Astrocyte (in vitro differentiated cells and primary cell): Measurements from ENCODE around the gene MICAL3.
"Not testable (repeated sequence)": the region's sequence is repeated elsewhere in the genome, so short reads cannot be mapped to it uniquely, and the experiment has no call there.

Experiments used
- EZH2 ChIP-seq: IDR thresholded peaks from 2 replicates; pipeline ENCODE4 v1.6.1; 2012; ENCODE audit warnings: mild to moderate bottlenecking, low read length, inconsistent platforms; ENCODE audit not compliant: insufficient read depth
- TF ChIP-seq, protein P1 (sequence below): IDR thresholded peaks from 2 replicates; pipeline ENCODE4 v1.5.1; 2011; ENCODE audit warnings: low read depth, mild to moderate bottlenecking, inconsistent platforms, low read length, moderate library complexity; ENCODE audit not compliant: insufficient read depth

DNA sequence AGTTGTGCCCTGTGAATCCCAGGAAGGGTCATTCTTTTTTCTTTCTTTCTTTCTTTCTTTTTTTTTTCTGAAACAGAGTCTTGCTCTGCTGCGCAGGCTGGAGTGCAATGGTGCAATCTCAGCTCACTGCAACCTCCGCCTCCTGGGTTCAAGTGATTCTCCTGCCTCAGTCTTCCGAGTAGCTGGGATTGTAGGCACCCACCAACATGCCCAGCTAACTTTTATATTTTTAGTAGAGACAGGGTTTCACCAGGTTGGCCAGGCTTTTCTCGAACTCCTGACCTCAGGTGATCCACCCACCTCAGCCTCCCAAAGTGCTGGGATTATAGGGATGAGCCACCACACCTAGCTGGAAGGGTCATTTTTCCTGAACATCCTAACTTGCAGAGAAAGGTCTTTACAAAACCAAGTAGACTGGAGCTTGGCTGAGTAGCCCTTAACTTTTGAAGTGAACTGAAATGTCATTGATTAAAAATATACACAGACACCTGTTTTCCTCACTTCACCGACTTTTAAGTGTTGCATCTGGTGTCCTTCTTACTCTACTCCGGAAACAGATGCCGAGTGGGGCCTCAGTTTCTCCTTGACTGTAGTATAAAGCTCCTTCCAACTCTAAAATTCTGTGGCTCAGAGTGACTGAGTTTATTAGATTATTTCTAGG, 47.1 kb upstream of the MICAL3 start:
- TF ChIP-seq, protein P1, sequence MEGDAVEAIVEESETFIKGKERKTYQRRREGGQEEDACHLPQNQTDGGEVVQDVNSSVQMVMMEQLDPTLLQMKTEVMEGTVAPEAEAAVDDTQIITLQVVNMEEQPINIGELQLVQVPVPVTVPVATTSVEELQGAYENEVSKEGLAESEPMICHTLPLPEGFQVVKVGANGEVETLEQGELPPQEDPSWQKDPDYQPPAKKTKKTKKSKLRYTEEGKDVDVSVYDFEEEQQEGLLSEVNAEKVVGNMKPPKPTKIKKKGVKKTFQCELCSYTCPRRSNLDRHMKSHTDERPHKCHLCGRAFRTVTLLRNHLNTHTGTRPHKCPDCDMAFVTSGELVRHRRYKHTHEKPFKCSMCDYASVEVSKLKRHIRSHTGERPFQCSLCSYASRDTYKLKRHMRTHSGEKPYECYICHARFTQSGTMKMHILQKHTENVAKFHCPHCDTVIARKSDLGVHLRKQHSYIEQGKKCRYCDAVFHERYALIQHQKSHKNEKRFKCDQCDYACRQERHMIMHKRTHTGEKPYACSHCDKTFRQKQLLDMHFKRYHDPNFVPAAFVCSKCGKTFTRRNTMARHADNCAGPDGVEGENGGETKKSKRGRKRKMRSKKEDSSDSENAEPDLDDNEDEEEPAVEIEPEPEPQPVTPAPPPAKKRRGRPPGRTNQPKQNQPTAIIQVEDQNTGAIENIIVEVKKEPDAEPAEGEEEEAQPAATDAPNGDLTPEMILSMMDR, result not testable (repeated sequence)
- not testable (repeated sequence) for TF ChIP-seq EZH2
